Ramos (cell line): ENCODE measurements around the gene ALDH16A1.

Source experiments
- in situ Hi-C: fragments of 300-500 bp; cut with MboI; formaldehyde crosslinking; loops from one replicate; pipeline ENCODE4 v1.14.3; 2022; ENCODE audit warnings: low sequenced_read_pairs; ENCODE audit not compliant: unreplicated experiment

ALDH16A1 gene

DNA sequence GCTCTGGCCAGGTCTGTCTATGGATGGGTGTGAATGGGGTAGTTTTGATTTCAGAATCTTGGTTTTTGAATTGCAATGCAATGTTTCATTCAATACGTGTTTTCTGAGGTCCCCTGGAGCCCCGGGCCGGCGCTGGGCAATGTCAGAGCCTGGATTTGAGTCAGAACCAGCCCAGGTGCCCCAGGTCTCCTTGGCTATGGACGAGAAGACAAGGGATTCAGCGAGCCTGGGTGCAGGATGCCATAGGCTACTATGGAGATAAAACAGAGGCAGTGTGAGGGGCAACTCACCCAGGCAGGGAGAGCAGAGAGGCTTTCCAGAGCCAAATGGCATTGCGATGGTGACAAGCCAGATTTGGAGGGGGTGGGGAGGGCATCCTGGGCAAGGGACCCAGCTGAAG is 33.2 kb downstream of the ALDH16A1 start:
- in situ Hi-C loops = no loop called here

DNA sequence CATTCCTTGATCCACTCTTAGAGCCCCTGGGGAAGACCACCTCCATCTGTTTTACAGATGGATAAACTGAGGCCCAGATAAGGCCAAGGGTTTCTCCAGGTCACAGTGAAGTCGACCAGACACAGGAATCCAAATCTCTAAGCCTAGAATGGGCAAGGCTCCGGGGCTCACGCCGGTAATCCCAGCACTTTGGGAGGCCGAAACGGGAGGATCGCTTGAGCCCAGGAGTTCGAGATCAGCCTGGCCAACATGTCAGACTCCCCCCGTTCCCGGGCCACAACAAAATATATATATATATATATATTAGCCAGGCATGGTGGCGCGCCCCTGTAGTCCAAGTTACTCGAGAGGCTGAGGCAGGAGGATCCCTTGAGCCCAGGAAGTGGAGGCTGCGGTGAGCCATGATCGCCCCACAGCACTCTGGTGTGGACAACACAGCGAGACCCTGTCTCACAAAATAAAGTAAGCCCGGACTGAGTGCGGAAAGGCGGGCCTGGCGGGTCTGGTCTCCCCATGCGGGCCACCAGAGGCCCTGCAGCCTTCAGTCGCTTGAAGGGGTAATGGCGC is 33.8 kb downstream of the ALDH16A1 start:
- in situ Hi-C loops = no loop called here

DNA sequence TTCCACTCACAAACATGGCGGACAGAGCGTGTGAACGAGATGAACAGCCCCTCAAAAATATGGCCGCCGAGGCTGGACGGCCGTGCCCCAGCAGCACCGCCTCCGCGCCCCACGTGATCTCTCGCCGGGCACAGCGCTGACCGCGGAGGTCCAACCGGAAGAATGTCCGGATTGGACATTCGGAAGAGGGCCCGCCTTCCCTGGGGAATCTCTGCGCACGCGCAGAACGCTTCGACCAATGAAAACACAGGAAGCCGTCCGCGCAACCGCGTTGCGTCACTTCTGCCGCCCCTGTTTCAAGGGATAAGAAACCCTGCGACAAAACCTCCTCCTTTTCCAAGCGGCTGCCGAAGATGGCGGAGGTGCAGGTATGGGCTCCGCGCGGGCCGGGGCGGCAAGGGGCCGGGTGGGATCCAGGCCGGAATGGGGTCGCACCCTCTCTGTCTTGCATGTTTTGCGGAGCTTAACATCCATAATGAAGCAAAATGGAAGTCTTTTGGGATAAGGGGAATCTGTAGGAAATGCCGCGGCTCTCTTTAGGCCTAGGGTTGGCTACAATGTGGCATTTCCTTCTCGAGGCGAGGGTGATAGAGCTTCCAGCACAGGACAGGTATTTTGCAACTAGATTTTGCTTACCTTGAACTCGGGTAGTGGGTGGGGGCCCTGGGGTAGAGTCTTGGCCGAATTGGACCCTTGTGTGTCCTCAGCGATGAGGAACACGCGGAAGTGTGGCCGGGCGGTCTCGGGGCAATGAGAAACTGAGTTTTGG is 34.4 kb downstream of the ALDH16A1 start, which contains the start of gene RPL13A:
RPL13A (plus strand) TSS at position 332 of the 769 bp plus-strand sequence; CDS start at position 354, 22 bp downstream.
- in situ Hi-C loops = no loop called here

DNA sequence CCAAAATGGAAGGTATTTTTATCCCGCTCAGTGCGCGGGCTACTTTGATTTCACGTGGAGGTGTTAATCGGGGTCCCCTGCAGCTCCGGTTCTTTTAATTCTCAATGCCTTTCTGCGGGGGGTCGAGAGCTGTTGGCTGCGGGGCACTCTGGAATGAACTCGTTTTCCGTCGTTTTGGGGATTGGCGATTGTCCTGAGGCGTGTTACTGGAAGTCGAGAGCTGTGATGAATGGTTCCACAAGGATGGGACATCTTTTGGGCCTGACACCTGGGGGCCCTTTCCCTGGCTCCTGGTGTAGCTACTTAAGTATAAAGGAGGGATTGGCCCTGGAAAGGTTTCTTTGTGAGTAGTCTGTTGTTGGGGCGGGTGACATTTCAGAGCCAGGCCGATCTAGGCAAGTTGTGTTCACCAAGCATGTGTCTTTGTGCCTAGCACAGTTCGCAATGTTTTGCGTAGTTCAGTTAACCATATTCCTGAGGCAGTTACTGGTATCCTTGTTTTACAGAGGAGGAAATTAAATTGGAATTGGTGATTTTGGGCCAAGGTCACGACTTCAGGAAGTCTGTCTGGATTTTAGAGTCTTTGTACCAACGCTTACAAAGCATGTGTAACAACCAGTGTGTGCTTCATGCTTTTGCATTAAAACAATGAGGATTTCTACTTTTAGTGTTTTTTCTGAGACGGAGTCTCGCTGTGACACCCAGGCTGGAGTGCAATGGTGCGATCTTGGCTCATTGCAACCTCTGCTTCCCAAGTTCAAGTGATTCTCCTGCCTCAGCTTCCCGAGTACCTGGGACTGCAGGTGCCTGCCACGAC is 35.2 kb downstream of the ALDH16A1 start:
- in situ Hi-C loops = no loop called here

DNA sequence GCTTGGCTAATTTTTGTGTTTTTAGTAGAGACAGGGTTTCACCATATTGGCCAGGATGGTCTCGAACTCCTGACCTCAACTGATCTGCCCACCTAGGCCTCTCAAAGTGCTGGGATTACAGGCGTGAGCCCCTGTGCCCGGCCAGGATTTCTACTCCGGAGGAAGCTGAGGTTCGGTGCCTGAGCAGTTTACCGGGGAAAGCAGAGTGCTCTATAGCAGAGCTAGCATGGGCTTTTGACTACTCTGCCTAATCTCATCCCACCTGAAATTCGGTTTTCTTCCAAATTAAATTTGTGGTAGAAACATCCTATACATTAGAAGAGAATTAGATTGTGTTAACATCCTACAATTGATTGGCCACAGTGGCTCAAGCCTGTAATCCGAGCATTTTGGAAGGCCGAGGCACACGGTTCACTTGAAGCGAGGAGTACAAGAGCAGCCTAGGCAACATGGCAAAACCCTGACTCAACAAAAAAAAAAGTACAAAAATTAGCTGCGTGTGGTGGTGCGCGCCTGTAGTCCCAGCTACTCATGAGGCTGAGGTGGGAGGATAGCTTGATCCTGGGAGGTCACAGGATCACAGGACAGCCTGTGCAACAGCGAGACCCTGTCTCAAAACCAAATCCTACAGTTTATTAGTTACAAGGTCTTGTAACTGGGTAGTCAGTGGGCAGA is 36.0 kb downstream of the ALDH16A1 start:
- in situ Hi-C loops = no loop called here

DNA sequence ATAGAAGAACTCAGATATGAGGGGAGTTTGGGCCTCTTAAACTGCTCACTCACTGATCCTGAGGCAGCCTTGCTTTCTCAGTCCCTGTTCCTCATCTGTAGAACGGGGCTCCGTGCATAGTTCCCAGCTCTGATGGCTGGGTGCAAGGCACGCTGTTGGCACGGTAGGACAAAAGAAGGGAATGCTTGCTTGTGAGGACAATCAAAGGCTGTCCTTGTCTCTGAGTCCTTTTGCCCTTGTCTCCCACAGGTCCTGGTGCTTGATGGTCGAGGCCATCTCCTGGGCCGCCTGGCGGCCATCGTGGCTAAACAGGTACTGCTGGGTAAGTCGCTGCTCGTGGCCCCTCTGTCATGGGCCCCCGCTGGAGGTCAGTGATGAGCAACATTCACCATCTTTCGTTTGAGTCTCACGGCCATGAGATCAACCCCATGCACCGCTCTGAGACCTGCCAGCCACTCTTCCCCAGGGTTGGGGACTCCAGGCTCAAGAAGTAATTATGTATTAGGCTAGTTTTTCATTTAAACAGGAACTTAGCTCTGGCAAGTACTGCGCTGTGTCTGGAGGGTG is 36.7 kb downstream of the ALDH16A1 start:
- in situ Hi-C loops = no loop called here

DNA sequence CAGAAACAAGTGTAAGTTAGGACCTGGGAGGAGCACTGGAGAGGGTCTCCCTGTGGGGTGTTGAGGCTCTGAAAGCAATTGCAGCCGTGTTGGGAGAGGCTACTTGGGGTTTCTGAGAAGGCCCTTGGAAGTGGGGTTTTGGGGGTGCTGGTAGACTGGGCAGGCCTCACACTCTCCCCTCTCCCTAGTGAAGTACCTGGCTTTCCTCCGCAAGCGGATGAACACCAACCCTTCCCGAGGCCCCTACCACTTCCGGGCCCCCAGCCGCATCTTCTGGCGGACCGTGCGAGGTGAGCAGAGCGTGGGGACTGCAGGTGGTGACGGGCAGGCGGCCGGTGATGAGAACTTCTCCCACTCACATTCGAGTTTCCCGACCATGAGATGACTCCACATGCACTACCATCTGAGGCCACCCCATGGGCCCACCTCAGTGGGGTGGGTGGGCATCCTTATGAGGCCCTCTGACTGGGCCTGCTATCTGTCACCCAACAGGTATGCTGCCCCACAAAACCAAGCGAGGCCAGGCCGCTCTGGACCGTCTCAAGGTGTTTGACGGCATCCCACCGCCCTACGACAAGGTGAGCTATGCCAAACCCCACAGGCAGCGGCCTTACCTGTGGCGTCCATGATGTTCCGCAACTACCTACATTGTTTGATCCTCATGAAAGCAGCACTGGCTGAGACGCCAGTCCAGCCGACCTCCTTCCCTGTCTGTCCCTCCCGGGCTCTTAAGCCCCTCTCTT is 37.4 kb downstream of the ALDH16A1 start:
- in situ Hi-C loops = no loop called here

DNA sequence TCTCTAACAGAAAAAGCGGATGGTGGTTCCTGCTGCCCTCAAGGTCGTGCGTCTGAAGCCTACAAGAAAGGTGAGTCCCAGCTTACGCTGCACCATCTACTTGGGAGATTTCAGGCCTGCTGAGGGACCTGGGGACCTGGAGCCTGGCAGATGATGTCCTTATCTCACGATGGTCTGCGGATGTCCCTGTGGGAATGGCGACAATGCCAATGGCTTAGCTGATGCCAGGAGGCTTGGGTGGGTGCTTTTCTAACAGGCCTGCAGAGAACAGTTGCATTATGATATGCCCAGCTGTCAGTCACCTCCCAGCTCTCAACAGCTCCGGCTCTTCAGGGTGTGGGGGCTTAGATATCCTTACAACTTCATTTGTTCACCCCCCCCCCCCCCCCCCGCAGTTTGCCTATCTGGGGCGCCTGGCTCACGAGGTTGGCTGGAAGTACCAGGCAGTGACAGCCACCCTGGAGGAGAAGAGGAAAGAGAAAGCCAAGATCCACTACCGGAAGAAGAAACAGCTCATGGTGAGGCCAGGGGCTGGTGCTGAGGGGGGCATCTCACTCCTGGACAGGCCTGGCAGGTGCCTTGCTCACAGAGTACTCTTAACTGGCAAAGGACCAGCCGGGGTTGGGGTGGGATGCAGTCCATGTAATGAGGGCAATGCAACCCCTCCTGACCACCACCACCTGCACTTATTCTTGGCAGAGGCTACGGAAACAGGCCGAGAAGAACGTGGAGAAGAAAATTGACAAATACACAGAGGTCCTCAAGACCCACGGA is 38.2 kb downstream of the ALDH16A1 start:
- in situ Hi-C loops = no loop called here

DNA sequence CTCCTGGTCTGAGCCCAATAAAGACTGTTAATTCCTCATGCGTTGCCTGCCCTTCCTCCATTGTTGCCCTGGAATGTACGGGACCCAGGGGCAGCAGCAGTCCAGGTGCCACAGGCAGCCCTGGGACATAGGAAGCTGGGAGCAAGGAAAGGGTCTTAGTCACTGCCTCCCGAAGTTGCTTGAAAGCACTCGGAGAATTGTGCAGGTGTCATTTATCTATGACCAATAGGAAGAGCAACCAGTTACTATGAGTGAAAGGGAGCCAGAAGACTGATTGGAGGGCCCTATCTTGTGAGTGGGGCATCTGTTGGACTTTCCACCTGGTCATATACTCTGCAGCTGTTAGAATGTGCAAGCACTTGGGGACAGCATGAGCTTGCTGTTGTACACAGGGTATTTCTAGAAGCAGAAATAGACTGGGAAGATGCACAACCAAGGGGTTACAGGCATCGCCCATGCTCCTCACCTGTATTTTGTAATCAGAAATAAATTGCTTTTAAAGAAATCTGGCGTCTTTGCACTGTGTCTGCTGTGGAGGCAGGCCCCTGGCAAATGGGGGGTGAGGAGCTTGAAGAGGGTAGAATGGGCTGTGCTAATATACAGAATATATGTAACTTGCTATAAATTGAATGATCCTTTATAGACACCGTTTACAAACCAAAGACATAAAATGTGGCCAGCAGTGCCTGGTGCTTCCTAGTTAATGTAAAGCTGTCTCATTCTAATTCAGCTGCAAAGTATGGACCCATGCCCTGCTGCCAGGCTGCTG is 39.0 kb downstream of the ALDH16A1 start:
- in situ Hi-C loops = no loop called here

DNA sequence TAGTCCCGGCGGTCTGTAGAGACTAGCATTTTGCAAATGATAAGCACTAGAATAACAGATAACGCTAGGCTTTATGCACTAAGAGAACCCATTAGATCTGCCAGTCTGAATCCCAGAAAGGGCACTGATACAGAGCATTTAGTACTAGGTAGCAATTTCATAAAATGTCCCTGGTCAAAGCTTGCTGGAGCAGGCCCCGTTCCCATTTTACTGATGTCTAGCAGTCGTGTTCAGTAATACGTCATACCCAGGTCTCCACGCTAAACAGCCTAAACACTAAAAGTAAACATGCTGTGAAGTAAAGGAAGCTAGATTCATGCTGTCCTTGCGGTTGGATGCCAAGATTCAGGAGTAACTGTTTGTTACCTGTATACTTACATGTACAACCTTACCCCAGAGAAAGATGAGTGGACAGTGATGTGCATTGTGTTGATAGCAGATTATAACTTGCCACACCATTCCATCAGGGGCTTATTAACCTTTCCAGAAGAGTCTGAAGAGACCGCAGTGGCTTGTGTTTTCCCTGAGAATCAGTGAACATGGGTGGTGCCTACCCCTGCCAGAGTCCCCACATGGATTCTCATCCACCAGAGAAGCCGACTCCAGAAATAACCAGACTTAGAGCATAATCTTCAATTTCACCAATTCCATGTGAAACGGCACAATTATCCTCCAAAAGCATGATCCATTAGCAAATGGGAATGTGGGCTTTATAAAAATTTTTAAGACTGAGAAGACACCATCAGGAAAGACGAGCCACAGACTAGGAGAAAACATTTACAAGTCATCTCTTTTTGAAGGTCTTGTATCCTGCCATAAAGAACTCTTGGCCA is 39.8 kb downstream of the ALDH16A1 start:
- in situ Hi-C loops = no loop called here

DNA sequence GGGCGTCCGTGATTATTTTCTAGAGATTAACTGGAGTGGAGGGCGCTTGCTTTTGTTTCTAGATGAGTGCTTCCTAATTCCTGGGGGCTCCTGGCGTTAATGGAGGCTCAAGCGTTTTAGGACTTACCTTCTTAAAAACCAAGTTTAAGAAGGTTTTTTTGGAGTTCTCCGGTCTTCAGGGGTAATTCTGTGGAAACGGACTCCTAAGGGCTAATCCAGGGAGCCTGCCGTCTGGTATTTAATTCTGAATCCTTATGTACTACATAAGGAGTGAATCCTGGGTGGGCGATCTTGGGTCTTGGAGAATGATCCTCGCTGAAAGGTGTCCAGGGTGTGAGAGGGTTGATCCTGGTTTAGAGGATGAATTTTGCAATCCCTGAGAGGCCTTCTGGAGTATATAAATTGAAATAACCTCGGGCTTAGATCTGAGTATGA is 43.6 kb downstream of the ALDH16A1 start:
- in situ Hi-C loops = no loop called here

DNA sequence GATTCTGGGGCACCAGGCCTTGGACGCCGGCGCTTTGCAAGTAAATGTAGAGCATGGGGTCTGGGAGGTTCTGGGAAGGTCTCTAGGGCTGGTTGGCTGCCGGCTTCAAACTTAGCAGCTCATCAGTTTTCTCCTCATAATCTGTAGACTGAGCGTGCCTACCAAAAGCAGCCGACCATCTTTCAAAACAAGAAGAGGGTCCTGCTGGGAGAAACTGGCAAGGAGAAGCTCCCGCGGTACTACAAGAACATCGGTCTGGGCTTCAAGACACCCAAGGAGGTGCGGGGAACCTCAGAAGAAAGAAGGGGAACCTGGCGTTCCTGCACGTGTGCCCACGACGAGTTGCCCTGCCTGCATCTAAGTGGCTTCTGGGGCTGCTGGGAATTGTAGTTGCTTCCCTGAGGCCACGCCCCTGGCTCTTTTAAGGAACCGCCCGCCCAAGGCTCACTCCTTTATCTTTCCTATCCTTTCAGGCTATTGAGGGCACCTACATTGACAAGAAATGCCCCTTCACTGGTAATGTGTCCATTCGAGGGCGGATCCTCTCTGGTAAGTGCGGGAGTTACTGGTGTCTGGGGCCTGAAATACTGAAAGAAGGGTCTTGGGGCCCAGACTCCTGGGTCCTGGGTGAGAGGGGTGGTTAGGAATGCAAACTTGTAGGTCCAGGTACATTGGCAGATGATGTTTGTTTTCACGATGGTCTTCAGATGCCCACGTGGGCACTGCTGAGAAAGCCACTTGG is 44.2 kb downstream of the ALDH16A1 start:
- in situ Hi-C loops = no loop called here

DNA sequence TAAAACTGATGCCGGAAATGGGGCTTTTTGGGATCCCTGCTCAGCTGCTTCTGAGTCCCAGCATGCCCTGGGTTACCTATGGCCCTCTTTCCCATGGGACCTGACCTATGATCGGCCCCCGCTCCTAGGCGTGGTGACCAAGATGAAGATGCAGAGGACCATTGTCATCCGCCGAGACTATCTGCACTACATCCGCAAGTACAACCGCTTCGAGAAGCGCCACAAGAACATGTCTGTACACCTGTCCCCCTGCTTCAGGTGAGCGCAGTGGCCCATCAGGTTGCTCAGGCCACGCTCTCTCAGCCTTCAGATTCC is 44.7 kb downstream of the ALDH16A1 start:
- in situ Hi-C loops = no loop called here

DNA sequence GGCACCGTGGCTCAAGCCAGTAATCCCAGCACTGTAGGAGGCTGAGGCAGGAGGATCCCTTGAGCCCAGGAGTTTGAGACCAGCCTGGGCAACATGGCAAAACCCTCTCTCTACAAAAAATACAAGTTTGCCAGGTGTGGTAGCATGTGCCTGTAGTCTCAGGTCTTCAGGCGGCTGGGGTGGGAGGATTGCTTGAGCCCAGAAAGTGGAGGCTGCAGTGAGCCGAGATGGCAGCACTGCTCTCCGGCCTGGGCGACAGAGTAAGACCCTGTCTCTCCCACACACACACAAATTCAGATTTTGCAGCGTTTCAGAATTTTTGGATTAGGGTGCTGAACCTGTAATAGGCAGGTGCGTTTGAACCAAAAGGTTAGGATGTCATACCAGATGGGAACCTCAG is 45.5 kb downstream of the ALDH16A1 start:
- in situ Hi-C loops = no loop called here

DNA sequence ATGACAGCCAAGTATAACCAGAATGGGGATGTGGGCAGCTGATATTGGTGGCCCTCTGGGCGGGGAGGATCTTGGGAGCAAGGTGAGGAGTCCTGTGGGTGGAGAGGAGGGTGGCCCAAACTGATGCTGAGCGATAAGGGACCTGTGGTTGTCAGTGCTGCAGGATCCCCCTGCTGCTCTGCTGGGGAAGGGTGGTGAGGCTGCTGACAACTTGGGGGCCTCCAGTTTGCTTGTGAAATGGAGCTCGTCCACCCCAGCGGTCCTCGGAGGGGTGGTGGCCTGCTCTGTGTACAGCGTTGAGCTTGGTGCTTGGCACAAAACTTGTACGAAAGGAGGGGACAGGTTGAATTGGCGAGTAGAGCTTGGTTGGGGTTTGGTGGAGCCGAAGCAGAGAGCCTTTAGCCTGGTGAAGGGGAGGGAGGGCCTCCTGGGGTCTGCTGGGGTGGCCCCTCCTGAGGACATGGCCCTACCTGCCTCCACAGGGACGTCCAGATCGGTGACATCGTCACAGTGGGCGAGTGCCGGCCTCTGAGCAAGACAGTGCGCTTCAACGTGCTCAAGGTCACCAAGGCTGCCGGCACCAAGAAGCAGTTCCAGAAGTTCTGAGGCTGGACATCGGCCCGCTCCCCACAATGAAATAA is 46.1 kb downstream of the ALDH16A1 start:
- in situ Hi-C loops = no loop called here

DNA sequence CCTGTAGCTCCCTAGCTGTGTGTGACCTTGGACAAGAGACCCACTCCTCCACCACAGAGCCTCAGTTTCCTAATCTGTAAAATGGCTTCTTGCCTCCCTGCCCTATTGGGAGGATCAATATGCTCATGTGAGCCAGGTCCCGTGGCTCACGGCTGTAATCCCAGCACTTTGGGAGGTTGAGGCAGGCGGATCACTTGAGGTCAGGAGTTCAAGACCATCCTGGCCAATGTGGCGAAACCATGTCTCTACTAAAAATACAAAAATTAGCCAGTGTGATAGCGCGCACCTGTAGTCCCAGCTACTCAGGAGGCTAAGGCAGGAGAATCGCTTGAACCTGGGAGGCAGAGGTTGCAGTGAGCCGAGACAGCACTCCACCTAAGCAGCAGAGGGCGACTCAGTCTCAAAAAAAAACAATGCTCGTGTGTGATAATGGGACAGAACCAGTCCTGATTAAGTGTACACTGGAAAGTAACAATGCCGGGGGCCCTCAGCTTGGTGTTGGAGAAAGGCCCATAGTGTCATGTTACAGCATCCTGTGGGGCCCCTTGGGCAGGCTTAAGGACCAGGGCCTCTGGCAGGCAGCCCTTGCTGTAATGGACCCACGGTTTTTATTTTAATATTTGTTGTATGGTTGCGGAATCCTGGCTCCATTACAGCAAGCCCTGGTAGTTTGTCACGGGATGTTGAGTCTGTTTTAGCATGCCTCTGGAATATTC is 50.0 kb downstream of the ALDH16A1 start:
- in situ Hi-C loops = no loop called here
